T-helper 17 cell (primary cell): ENCODE results near the gene CHCHD6. TPM values are rescaled to one million over a fixed set of nuclear protein-coding genes. Genes with fewer than 3 reads are reported as not detected.
A peak's percentile ranks its signal among the peaks of the same experiment; 100 is the strongest.
"Not testable (repeated sequence)": the region's sequence is repeated elsewhere in the genome, so short reads cannot be mapped to it uniquely, and the experiment has no call there.

ENCODE experiments used
- ATAC-seq: fragments of 150-1000 bp; cut with Tn5 transposase; 2 replicates; pipeline ENCODE4 v1.10.0; 2021; ENCODE audit warnings: mild to moderate bottlenecking, moderate library complexity
- DNase-seq, 3 donors: peaks; one replicate each; pipeline versions ENCODE4 v3.0.0 to v3.0.0-alpha.2; 2020 to 2021
- H3K9me3 ChIP-seq: one replicate; pipeline ENCODE4 v1.7.0; 2013; ENCODE audit warnings: low read length, mild to moderate bottlenecking; ENCODE audit not compliant: control insufficient read depth, poor library complexity, severe bottlenecking
- H3K27ac Mint-ChIP-seq: one replicate; pipeline ENCODE4 v1.8.0; 2022; ENCODE audit warnings: mild to moderate bottlenecking, moderate library complexity, mixed read lengths
- H3K27me3 Mint-ChIP-seq: one replicate; pipeline ENCODE4 v1.8.0; 2022; ENCODE audit warnings: mixed read lengths
- H3K36me3 Mint-ChIP-seq: one replicate; pipeline ENCODE4 v1.8.0; 2022; ENCODE audit warnings: low read depth, mixed read lengths
- H3K4me1 Mint-ChIP-seq: one replicate; pipeline ENCODE4 v1.8.0; 2022; ENCODE audit warnings: mild to moderate bottlenecking, mixed read lengths
- H3K4me3 Mint-ChIP-seq: one replicate; pipeline ENCODE4 v1.8.0; 2022; ENCODE audit warnings: mild to moderate bottlenecking, moderate library complexity, mixed read lengths
- total RNA-seq, 4 donors: library from RNA in 2 of 4; stranded (reverse) in 2 of 4; gene quantifications; one replicate each; pipeline ENCODE4 v1.2.3 and lab custom pipeline; 2022 to 2026

Gene CHCHD6
- total RNA-seq, 2 donors from 2014 or later: 10.5 to 14.9 TPM

- Mint-ChIP-seq H3K27ac (no peak overlapping the region), H3K4me1 (no peaks in the 10 kb centered on the region), H3K36me3 (peaks cover 2% of the 10 kb centered on the region), H3K27me3 (no peaks in the 10 kb centered on the region), H3K4me3 (no peak overlapping the region)
- DNase-seq (no peak), ATAC-seq (no peak)
- no peaks in the 10 kb centered on the region for H3K9me3 ChIP-seq
Observed at GRCh38 chr3:126765187-126766069, 61.4 kb downstream of the CHCHD6 start.

DNA sequence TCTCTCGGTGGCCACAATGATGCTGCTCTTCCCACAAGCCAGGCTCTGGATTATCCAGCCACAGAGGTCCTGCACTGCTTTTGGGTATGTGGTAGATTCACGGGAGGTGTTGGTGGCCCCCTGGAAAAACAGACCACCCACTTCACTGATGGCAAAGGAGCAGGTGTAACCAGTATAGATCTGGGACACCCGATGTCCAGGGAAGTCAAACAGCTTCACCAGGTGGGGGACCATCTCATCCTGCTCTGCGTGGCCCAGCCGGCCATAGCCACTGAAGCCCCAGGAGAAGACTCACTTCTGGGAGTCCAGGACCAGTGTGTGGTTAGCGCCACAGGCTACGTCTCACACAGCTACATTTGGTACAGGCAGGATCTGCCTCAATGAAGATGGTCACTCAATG is 62.6 kb downstream of the CHCHD6 start:
- H3K4me1 Mint-ChIP-seq: no peaks in the 10 kb centered on the region
- H3K4me3 Mint-ChIP-seq: no peak overlapping the region
- DNase-seq (no peak), ATAC-seq (no peak)
- peaks cover 2% of the 10 kb centered on the region for H3K36me3 Mint-ChIP-seq
- H3K9me3 ChIP-seq: no peaks in the 10 kb centered on the region
- no peak overlapping the region for H3K27ac Mint-ChIP-seq
- no peaks in the 10 kb centered on the region for H3K27me3 Mint-ChIP-seq

GRCh38 chr3:126768903-126769302 is 64.9 kb downstream of the CHCHD6 start:
- H3K9me3 ChIP-seq: no peaks in the 10 kb centered on the region
- H3K27me3 Mint-ChIP-seq: no peaks in the 10 kb centered on the region
- H3K27ac Mint-ChIP-seq: no peak overlapping the region
- no peak overlapping the region for H3K4me3 Mint-ChIP-seq
- H3K36me3 Mint-ChIP-seq: peaks cover 2% of the 10 kb centered on the region
- DNase-seq: no peak
- H3K4me1 Mint-ChIP-seq: no peaks in the 10 kb centered on the region
- ATAC-seq: no peak

GRCh38 chr3:126770096-126770495 is 66.1 kb downstream of the CHCHD6 start:
- ATAC-seq: no peak
- no peaks in the 10 kb centered on the region for H3K36me3 Mint-ChIP-seq
- DNase-seq: no peak

GRCh38 chr3:126773167-126773566 is 69.1 kb downstream of the CHCHD6 start:
- Mint-ChIP-seq H3K27me3 (no peaks in the 10 kb centered on the region), H3K36me3 (peaks cover 4% of the 10 kb centered on the region), H3K4me3 (no peak overlapping the region), H3K27ac (no peak overlapping the region), H3K4me1 (peaks cover 2% of the 10 kb centered on the region)
- H3K9me3 ChIP-seq: no peaks in the 10 kb centered on the region
- DNase-seq (no peak), ATAC-seq (no peak)

More at GRCh38 chr3:126770096-126770495, 66.1 kb downstream of the CHCHD6 start:
- no peaks in the 10 kb centered on the region for H3K4me1 Mint-ChIP-seq
- no peaks in the 10 kb centered on the region for H3K27me3 Mint-ChIP-seq
- H3K4me3 Mint-ChIP-seq: no peak overlapping the region
- no peaks in the 10 kb centered on the region for H3K9me3 ChIP-seq
- no peak overlapping the region for H3K27ac Mint-ChIP-seq

- DNase-seq: no peak
- no peak overlapping the region for H3K27ac Mint-ChIP-seq
- no peak overlapping the region for H3K4me3 Mint-ChIP-seq
- H3K36me3 Mint-ChIP-seq: peaks cover 4% of the 10 kb centered on the region
- H3K4me1 Mint-ChIP-seq: peaks cover 2% of the 10 kb centered on the region
- H3K9me3 ChIP-seq: no peaks in the 10 kb centered on the region
- no peak for ATAC-seq
- H3K27me3 Mint-ChIP-seq: no peaks in the 10 kb centered on the region
Observed at GRCh38 chr3:126773783-126774182, 69.7 kb downstream of the CHCHD6 start.

DNA sequence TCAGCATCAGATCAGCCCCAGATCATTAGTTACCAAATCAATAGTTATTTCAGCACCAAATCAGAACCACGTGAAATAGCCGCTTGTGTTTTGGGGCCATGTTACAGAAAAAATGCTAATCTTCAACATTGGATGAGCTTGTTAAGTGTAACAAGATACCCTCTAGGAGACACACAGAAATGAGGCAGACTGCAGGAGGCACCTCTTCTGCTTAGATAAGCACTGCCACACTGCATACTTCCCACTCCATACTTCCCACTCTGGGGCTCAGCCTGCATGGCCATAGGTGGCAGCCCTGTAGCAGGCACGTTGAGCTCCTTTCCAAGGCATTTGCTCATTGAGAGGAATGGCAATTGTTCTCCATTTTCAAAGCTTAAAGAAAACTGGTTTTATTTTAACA is 73.3 kb downstream of the CHCHD6 start:
- Mint-ChIP-seq H3K4me3 (no peak overlapping the region), H3K4me1 (peaks cover 2% of the 10 kb centered on the region), H3K36me3 (peaks cover 6% of the 10 kb centered on the region), H3K27ac (no peak overlapping the region), H3K27me3 (no peaks in the 10 kb centered on the region)
- no peaks in the 10 kb centered on the region for H3K9me3 ChIP-seq
- no peak for DNase-seq
- no peak for ATAC-seq

- no peak overlapping the region for H3K27ac Mint-ChIP-seq
- no peak for DNase-seq
- no peak overlapping the region for H3K4me3 Mint-ChIP-seq
- H3K9me3 ChIP-seq: no peaks in the 10 kb centered on the region
- peaks cover 4% of the 10 kb centered on the region for H3K4me1 Mint-ChIP-seq
- H3K36me3 Mint-ChIP-seq: peaks cover 8% of the 10 kb centered on the region
- no peak for ATAC-seq
- H3K27me3 Mint-ChIP-seq: no peaks in the 10 kb centered on the region
Observed at GRCh38 chr3:126780666-126781065, 76.6 kb downstream of the CHCHD6 start.

DNA sequence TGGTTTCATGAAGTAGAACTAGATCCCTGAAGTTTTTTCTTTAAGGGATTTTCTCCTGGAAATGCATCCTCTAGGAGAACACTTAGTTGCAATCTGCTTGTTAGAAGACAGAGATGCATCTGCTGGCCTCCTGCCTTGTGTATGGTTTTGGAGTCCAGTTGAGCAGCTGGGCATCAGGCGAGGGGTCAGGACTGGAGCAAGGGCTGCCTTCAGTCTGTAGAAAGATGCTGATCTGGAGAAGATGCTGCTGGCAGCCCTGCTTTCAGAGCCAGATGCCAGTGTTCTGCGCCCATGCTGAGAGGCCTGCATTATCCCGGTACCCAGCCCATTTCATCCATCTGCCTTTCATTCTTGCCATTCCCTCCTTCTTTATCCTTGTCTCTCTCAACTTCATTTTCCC is 77.4 kb downstream of the CHCHD6 start:
- no peak for ATAC-seq
- no peak overlapping the region for H3K4me3 Mint-ChIP-seq

GRCh38 chr3:126781889-126782491 is 78.0 kb downstream of the CHCHD6 start:
- DNase-seq: no peak
- H3K4me1 Mint-ChIP-seq: peaks cover 2% of the 10 kb centered on the region

More for the DNA sequence above, 77.4 kb downstream of the CHCHD6 start:
- DNase-seq: no peak
- Mint-ChIP-seq H3K27ac (no peak overlapping the region), H3K36me3 (peaks cover 6% of the 10 kb centered on the region), H3K4me1 (peaks cover 2% of the 10 kb centered on the region), H3K27me3 (no peaks in the 10 kb centered on the region)
- H3K9me3 ChIP-seq: no peaks in the 10 kb centered on the region

DNA sequence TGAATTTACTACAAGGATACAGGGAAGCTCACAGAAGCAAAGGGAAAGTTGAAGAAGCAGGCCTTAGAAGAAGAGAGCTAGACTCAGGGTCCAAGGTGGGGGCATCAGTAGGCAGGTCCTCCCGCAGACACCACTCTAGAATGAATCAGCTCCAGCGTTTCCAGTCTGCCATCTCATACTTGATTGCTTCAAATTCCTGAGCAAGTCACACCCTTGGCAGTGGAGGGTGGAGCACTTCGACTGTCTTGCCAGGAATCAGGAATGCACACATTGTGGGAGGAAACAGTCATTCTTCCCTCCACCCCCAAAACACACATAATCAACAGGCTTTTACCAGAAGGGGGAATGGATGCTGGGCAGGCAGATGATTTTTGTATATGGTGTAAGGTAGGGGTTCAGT is 78.5 kb downstream of the CHCHD6 start:
- Mint-ChIP-seq H3K27ac (no peak overlapping the region), H3K36me3 (peaks cover 4% of the 10 kb centered on the region), H3K4me1 (peaks cover 2% of the 10 kb centered on the region), H3K4me3 (no peak overlapping the region), H3K27me3 (no peaks in the 10 kb centered on the region)
- no peak for DNase-seq
- no peaks in the 10 kb centered on the region for H3K9me3 ChIP-seq
- ATAC-seq: no peak

More at GRCh38 chr3:126781889-126782491, 78.0 kb downstream of the CHCHD6 start:
- H3K36me3 Mint-ChIP-seq: peaks cover 4% of the 10 kb centered on the region
- H3K9me3 ChIP-seq: no peaks in the 10 kb centered on the region
- no peak for ATAC-seq
- H3K4me3 Mint-ChIP-seq: no peak overlapping the region
- H3K27me3 Mint-ChIP-seq: no peaks in the 10 kb centered on the region
- H3K27ac Mint-ChIP-seq: no peak overlapping the region

GRCh38 chr3:126784254-126784653 is 80.2 kb downstream of the CHCHD6 start:
- no peak for DNase-seq
- H3K9me3 ChIP-seq: no peaks in the 10 kb centered on the region
- H3K27ac Mint-ChIP-seq: peak overlapping the region; percentile 30
- no peak for ATAC-seq
- no peak overlapping the region for H3K4me3 Mint-ChIP-seq
- peaks cover 7% of the 10 kb centered on the region for H3K36me3 Mint-ChIP-seq
- H3K27me3 Mint-ChIP-seq: no peaks in the 10 kb centered on the region
- peaks cover 2% of the 10 kb centered on the region for H3K4me1 Mint-ChIP-seq

DNA sequence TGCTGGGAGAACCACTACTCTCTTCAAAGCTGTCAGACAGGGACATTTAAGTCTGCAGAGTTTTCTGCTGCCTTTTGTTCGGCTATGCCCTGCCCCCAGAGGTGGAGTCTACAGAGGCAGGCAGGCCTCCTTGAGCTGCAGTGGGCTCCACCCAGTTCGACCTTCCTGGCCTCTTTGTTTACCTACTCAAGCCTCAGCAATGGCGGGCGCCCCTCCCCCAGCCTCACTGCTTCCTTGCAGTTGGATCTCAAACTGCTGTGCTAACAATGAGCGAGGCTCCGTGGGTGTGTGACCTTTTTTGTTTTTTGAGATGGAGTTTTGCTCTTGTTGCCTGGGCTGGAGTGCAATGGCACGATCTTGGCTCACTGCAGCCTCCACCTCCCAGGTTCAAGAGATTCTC is 87.3 kb downstream of the CHCHD6 start:
- H3K27me3 Mint-ChIP-seq, H3K27ac Mint-ChIP-seq, DNase-seq, H3K36me3 Mint-ChIP-seq, H3K4me1 Mint-ChIP-seq, H3K9me3 ChIP-seq, ATAC-seq, H3K4me3 Mint-ChIP-seq: not testable (repeated sequence)
